ENCODE data around the gene MOSMO. TPM values are rescaled to one million over a fixed set of nuclear protein-coding genes. Genes with fewer than 3 reads are reported as not detected.
"Not testable (repeated sequence)": the region's sequence is repeated elsewhere in the genome, so short reads cannot be mapped to it uniquely, and the experiment has no call there.

MOSMO gene
- total and polyA plus RNA-seq, 7 donors = 2.8 to 27.1 (median 19.3) TPM

GRCh38 chr16:22099256-22099975, 91.5 kb downstream of the MOSMO start:
- H3K27ac ChIP-seq = no peak overlapping the region
- H3K4me3 ChIP-seq = no peak overlapping the region
- DNase-seq = no peak
- intact Hi-C loops (cut with DNase I) = loop anchor here (1.0 kb wide), 1 partner anchor 98 kb away; the partner anchor contains the start of gene PDZD9
- H3K36me3 ChIP-seq = no peaks in the 10 kb centered on the region
- no peak for TF ChIP-seq POLR2AphosphoS5 (IDR thresholded peaks at IDR 0.05)
- peak in 2 of 4 experiments; percentile 3 to 4 for TF ChIP-seq CTCF (IDR thresholded peaks at IDR 0.05)
- TF ChIP-seq EP300 (IDR thresholded peaks at IDR 0.05) = no peak
- peaks cover 0 to 17% (median 0%) of the 10 kb centered on the region in 3 donors for H3K27me3 ChIP-seq
- no peaks in the 10 kb centered on the region for H3K4me1 ChIP-seq
- no peaks in the 10 kb centered on the region for H3K9me3 ChIP-seq
- WGBS, 2 donors = 82 to 84% methylated on average over 9 of the region's 9 CpGs

- Histone ChIP-seq H3K4me3 (no peak overlapping the region), H3K27me3 (peaks cover 0 to under 1% (median 0%) of the 10 kb centered on the region in 3 donors), H3K36me3 (no peaks in the 10 kb centered on the region), H3K27ac (no peak overlapping the region), H3K4me1 (no peaks in the 10 kb centered on the region), H3K9me3 (no peaks in the 10 kb centered on the region)
- 90 to 95% methylated on average over 1 of the region's 1 CpG for WGBS, 2 donors
- intact Hi-C loops (cut with DNase I) = no loop called here
- no peak for DNase-seq
- no peak for TF ChIP-seq POLR2AphosphoS5 (IDR thresholded peaks at IDR 0.05)
- TF ChIP-seq EP300 (IDR thresholded peaks at IDR 0.05) = no peak
- no peak for TF ChIP-seq POLR2A (IDR thresholded peaks at IDR 0.05)
- no peak for TF ChIP-seq CTCF (IDR thresholded peaks at IDR 0.05)
Measured at GRCh38 chr16:22103441-22103840, 95.5 kb downstream of the MOSMO start.

- H3K4me3 ChIP-seq = no peak overlapping the region
- H3K9me3 ChIP-seq = no peaks in the 10 kb centered on the region
- intact Hi-C loops (cut with DNase I) = no loop called here
- TF ChIP-seq CTCF (IDR thresholded peaks at IDR 0.05) (no peak), POLR2AphosphoS5 (IDR thresholded peaks at IDR 0.05) (no peak), POLR2A (IDR thresholded peaks at IDR 0.05) (no peak), EP300 (IDR thresholded peaks at IDR 0.05) (no peak)
- DNase-seq = no peak
- 47 to 55% methylated on average over 4 of the region's 4 CpGs for WGBS, 2 donors
- no peaks in the 10 kb centered on the region for H3K36me3 ChIP-seq
- no peak overlapping the region for H3K27ac ChIP-seq
- no peaks in the 10 kb centered on the region for H3K27me3 ChIP-seq
- H3K4me1 ChIP-seq = no peaks in the 10 kb centered on the region
Measured at GRCh38 chr16:22109258-22109898, 101.5 kb downstream of the MOSMO start.

GRCh38 chr16:22111629-22112028, 103.7 kb downstream of the MOSMO start:
- WGBS, 2 donors = 71 to 81% methylated on average over 5 of the region's 5 CpGs

GRCh38 chr16:22116095-22116700, 108.3 kb downstream of the MOSMO start:
- TF ChIP-seq CTCF (IDR thresholded peaks at IDR 0.05) (no peak), EP300 (IDR thresholded peaks at IDR 0.05) (no peak), POLR2AphosphoS5 (IDR thresholded peaks at IDR 0.05) (no peak), POLR2A (IDR thresholded peaks at IDR 0.05) (no peak)
- intact Hi-C loops (cut with DNase I) = no loop called here
- no peaks in the 10 kb centered on the region for H3K36me3 ChIP-seq
- 76 to 84% methylated on average over 2 of the region's 2 CpGs for WGBS, 2 donors
- no peaks in the 10 kb centered on the region for H3K4me1 ChIP-seq
- no peak overlapping the region for H3K27ac ChIP-seq
- no peak overlapping the region for H3K4me3 ChIP-seq
- H3K9me3 ChIP-seq = no peaks in the 10 kb centered on the region
- H3K27me3 ChIP-seq = no peaks in the 10 kb centered on the region
- no peak for DNase-seq

More at GRCh38 chr16:22111629-22112028, 103.7 kb downstream of the MOSMO start:
- intact Hi-C loops (cut with DNase I); H3K36me3 ChIP-seq; H3K4me1 ChIP-seq; H3K9me3 ChIP-seq; H3K27ac ChIP-seq; H3K27me3 ChIP-seq; H3K4me3 ChIP-seq; DNase-seq: not testable (repeated sequence)
